Gastrocnemius medialis (tissue), 4 donors: ENCODE measurements around the gene DENND1A.

Source experiments
- POLR2A ChIP-seq, 2 donors: fragments of 450-650 bp; IDR thresholded peaks; one replicate each; pipeline ENCODE4 v1.6.1; 2017; ENCODE audit warnings: antibody characterized with exemption in 2 of 2, mild to moderate bottlenecking in 2 of 2, moderate library complexity in 2 of 2
- TF ChIP-seq, protein P1 (sequence below), 5 experiments: fragments of 450-650 bp in 3 of 5; fragments of 200-600 bp in 2 of 5; sonication (generic) in 2 of 5; IDR thresholded peaks in 4 of 5; conservative IDR thresholded peaks in 1 of 5; 1 replicate in 4 of 5; 2 replicates in 1 of 5; pipeline ENCODE4 v1.5.1; 2016 to 2019; ENCODE audit warnings: antibody characterized with exemption in 5 of 5, mild to moderate bottlenecking in 3 of 5, moderate library complexity in 3 of 5

DNA sequence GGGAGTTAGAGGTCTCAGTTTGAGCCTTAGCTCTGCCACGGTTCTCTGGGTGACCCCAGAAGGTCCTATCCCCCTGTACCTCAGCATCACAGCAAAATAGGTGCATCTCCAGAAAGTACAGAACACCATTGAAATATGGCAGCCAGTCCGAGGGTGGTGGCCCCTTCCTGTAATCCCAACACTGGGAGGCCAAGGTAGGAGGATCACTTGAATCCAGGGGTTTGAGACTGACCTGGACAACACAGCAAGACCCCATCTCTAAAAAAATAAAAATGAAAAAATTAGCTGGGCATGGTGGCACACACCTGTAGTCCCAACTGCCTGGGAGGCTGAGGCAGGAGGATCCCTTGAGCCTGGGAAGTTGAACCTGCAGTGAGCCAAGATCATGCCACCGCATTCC is 580.9 kb downstream of the DENND1A start:
- no peak for TF ChIP-seq POLR2A (IDR thresholded peaks at IDR 0.05)
- TF ChIP-seq, protein P1, sequence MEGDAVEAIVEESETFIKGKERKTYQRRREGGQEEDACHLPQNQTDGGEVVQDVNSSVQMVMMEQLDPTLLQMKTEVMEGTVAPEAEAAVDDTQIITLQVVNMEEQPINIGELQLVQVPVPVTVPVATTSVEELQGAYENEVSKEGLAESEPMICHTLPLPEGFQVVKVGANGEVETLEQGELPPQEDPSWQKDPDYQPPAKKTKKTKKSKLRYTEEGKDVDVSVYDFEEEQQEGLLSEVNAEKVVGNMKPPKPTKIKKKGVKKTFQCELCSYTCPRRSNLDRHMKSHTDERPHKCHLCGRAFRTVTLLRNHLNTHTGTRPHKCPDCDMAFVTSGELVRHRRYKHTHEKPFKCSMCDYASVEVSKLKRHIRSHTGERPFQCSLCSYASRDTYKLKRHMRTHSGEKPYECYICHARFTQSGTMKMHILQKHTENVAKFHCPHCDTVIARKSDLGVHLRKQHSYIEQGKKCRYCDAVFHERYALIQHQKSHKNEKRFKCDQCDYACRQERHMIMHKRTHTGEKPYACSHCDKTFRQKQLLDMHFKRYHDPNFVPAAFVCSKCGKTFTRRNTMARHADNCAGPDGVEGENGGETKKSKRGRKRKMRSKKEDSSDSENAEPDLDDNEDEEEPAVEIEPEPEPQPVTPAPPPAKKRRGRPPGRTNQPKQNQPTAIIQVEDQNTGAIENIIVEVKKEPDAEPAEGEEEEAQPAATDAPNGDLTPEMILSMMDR (IDR thresholded peaks at IDR 0.05 in 4 of 5, conservative IDR thresholded peaks at IDR 0.05 in 1 of 5), result no peak
